K562 (cell line): ENCODE measurements around the gene CNNM3. TPM values are rescaled to one million over a fixed set of nuclear protein-coding genes. Genes with fewer than 3 reads are reported as not detected.

ENCODE experiments used
- EP400 ChIP-seq: fragments of 450-650 bp; IDR thresholded peaks from 2 replicates; pipeline ENCODE4 v1.6.1; 2017; ENCODE audit warnings: antibody characterized with exemption, mild to moderate bottlenecking, moderate library complexity
- KDM4B ChIP-seq, 2 experiments: fragments of 450-650 bp in 1 of 2; sonication (generic) in 1 of 2; IDR thresholded peaks; 2 replicates each; pipeline ENCODE4 v1.6.1; 2016 to 2017; ENCODE audit warnings: borderline replicate concordance in 2 of 2, antibody characterized with exemption in 1 of 2, low read depth in 1 of 2, mild to moderate bottlenecking in 1 of 2
- NFRKB ChIP-seq: fragments of 450-650 bp; IDR thresholded peaks from 2 replicates; pipeline ENCODE4 v1.6.1; 2016; ENCODE audit warnings: low read depth
- PHF21A ChIP-seq: fragments of 450-650 bp; IDR thresholded peaks from 2 replicates; pipeline ENCODE4 v1.6.1; 2017; ENCODE audit warnings: low read depth, borderline replicate concordance
- SP1 ChIP-seq: sonication (generic); formaldehyde crosslinking; IDR thresholded peaks from 2 replicates; pipeline ENCODE4 v1.8.1; 2022; ENCODE audit warnings: mild to moderate bottlenecking, missing genetic modification reagents
- TAF1 ChIP-seq: IDR thresholded peaks from 2 replicates; pipeline ENCODE4 v1.6.1; 2011; ENCODE audit warnings: mild to moderate bottlenecking, low read length, moderate library complexity; ENCODE audit not compliant: insufficient read depth, control insufficient read depth, severe bottlenecking; ENCODE audit errors: extremely low read depth
- polyA plus RNA-seq, 8 experiments: library from polyadenylated mRNA; depleted of rRNA in 4 of 8; stranded (reverse) in 5 of 8; unstranded in 3 of 8; fragments of >200 nt; fragmentation: Nextera tagmentation in 2 of 8; fragmentation: Illumina TruSeq in 1 of 8; extraction: Ambion mirVana in 2 of 8; extraction: Trizol in 1 of 8; gene quantifications; 2 replicates each; pipeline versions ENCODE4 v1.2.1 to v1.2.3, GENCODE V29; 2011 to 2014; ENCODE audit warnings: inconsistent platforms in 1 of 8, missing spikeins in 1 of 8
- total RNA-seq, 7 experiments: library from RNA; depleted of rRNA in 6 of 7; stranded (reverse); fragments of >200 nt in 6 of 7; fragmentation: Illumina TruSeq in 2 of 7; extraction: Trizol in 2 of 7; gene quantifications; 2 replicates each; pipeline versions ENCODE4 v1.2.1 to v1.2.3, GENCODE V29; 2011 to 2021; ENCODE audit warnings: low replicate concordance in 1 of 7
- TF ChIP-seq, protein P1 (sequence below): sonication (generic); formaldehyde crosslinking; IDR thresholded peaks from 2 replicates; pipeline ENCODE4 v1.5.0; 2020; ENCODE audit warnings: missing genetic modification reagents
- TF ChIP-seq, protein P2 (sequence below): fragments of 250-450 bp; sonication (Bioruptor Pico); IDR thresholded peaks from 2 replicates; pipeline ENCODE4 v1.5.0; 2021; ENCODE audit warnings: mild to moderate bottlenecking, borderline replicate concordance
- TF ChIP-seq, protein P3 (sequence below), 3 experiments: fragments of 200-800 bp in 1 of 3; sonication (Bioruptor generic) in 1 of 3; sonication (generic) in 1 of 3; formaldehyde crosslinking in 1 of 3; IDR thresholded peaks; 2 replicates each; pipeline versions ENCODE4 v1.6.1 to v1.8.0; 2016 to 2022; ENCODE audit warnings: mild to moderate bottlenecking in 2 of 3, missing compliant biosample characterization in 2 of 3, missing genetic modification characterization in 2 of 3, missing genetic modification reagents in 1 of 3
- TF ChIP-seq, protein P4 (sequence below), 2 experiments: fragments of 450-650 bp; formaldehyde crosslinking in 1 of 2; IDR thresholded peaks; 2 replicates each; pipeline versions ENCODE4 v1.4.0 to v1.6.1; 2014 to 2020; ENCODE audit warnings: mild to moderate bottlenecking in 2 of 2, borderline replicate concordance in 1 of 2, low read depth in 1 of 2
- TF ChIP-seq, protein P5 (sequence below): sonication (generic); formaldehyde crosslinking; IDR thresholded peaks from 2 replicates; pipeline ENCODE4 v1.8.0; 2022; ENCODE audit warnings: mild to moderate bottlenecking, missing genetic modification reagents

CNNM3 gene
- total and polyA plus RNA-seq, 9 of the 15 experiments (the other 6 are each of a cell fraction or from before 2014, with no cell fraction given) = 1.4 to 16.9 (median 6.5) TPM

DNA sequence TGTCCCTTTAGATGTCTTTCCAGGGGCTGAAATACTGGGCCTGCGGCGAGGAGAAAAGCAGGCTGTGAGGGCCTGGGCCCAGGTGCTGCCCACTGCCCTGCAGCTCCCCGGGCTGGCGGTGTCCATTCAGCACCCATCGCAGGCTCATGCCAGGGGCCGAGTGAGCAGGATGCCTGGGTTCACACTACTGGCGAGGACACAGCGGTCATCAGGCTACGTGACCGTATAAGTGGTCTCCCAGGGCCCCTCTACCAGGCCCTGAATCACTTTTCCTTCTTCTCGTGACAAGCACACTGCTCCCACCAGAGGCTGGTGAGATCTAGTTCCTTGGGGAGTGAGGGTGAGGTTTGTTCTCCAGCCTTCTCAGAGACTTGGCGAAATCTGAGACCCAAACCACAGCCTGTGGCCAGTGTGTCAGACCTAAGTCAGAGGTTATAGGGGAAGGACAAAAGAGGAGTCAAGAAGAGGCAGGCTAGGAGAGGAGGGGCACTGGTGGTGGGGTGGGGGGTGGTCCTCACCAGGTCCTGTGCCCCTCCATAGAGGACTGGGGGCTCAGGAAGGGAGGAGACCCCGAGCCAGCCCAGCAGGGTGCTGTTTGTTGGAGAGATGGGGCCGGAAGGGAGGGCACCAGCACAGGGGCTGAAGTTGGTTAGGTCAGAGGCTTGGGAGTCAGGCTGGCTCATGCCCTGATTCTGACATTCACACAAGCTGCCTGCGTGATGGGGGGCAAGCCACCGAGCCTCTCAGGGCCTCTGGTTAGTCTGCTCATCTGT is 60.4 kb downstream of the CNNM3 start (continued):
- peak; percentile 36; the same call in 1 of the 2 replicates for TF ChIP-seq SP1 (CRISPR knock-in tag)
- TF ChIP-seq EP400 = no peak
- TF ChIP-seq PHF21A = no peak
- no peak for TF ChIP-seq TAF1
- no peak for TF ChIP-seq KDM4B (IDR thresholded peaks at IDR 0.05; ENCODE audit: borderline replicate concordance in 2 of 2, low read depth in 1 of 2)
- no peak for TF ChIP-seq NFRKB
- TF ChIP-seq, protein P1, sequence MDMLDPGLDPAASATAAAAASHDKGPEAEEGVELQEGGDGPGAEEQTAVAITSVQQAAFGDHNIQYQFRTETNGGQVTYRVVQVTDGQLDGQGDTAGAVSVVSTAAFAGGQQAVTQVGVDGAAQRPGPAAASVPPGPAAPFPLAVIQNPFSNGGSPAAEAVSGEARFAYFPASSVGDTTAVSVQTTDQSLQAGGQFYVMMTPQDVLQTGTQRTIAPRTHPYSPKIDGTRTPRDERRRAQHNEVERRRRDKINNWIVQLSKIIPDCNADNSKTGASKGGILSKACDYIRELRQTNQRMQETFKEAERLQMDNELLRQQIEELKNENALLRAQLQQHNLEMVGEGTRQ (CRISPR knock-in tag) = no peak
- TF ChIP-seq, protein P2, sequence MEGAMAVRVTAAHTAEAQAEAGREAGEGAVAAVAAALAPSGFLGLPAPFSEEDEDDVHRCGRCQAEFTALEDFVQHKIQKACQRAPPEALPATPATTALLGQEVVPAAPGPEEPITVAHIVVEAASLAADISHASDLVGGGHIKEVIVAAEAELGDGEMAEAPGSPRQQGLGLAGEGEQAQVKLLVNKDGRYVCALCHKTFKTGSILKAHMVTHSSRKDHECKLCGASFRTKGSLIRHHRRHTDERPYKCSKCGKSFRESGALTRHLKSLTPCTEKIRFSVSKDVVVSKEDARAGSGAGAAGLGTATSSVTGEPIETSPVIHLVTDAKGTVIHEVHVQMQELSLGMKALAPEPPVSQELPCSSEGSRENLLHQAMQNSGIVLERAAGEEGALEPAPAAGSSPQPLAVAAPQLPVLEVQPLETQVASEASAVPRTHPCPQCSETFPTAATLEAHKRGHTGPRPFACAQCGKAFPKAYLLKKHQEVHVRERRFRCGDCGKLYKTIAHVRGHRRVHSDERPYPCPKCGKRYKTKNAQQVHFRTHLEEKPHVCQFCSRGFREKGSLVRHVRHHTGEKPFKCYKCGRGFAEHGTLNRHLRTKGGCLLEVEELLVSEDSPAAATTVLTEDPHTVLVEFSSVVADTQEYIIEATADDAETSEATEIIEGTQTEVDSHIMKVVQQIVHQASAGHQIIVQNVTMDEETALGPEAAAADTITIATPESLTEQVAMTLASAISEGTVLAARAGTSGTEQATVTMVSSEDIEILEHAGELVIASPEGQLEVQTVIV = peak; percentile 61; the same call in 1 of the 2 replicates
- TF ChIP-seq, protein P3, sequence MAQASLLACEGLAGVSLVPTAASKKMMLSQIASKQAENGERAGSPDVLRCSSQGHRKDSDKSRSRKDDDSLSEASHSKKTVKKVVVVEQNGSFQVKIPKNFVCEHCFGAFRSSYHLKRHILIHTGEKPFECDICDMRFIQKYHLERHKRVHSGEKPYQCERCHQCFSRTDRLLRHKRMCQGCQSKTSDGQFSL (CRISPR knock-in tag; IDR thresholded peaks at IDR 0.05) = no peak
- TF ChIP-seq, protein P3 (tag; IDR thresholded peaks at IDR 0.05) = no peak
- TF ChIP-seq, protein P4, sequence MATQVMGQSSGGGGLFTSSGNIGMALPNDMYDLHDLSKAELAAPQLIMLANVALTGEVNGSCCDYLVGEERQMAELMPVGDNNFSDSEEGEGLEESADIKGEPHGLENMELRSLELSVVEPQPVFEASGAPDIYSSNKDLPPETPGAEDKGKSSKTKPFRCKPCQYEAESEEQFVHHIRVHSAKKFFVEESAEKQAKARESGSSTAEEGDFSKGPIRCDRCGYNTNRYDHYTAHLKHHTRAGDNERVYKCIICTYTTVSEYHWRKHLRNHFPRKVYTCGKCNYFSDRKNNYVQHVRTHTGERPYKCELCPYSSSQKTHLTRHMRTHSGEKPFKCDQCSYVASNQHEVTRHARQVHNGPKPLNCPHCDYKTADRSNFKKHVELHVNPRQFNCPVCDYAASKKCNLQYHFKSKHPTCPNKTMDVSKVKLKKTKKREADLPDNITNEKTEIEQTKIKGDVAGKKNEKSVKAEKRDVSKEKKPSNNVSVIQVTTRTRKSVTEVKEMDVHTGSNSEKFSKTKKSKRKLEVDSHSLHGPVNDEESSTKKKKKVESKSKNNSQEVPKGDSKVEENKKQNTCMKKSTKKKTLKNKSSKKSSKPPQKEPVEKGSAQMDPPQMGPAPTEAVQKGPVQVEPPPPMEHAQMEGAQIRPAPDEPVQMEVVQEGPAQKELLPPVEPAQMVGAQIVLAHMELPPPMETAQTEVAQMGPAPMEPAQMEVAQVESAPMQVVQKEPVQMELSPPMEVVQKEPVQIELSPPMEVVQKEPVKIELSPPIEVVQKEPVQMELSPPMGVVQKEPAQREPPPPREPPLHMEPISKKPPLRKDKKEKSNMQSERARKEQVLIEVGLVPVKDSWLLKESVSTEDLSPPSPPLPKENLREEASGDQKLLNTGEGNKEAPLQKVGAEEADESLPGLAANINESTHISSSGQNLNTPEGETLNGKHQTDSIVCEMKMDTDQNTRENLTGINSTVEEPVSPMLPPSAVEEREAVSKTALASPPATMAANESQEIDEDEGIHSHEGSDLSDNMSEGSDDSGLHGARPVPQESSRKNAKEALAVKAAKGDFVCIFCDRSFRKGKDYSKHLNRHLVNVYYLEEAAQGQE (IDR thresholded peaks at IDR 0.05; ENCODE audit: borderline replicate concordance) = no peak
- TF ChIP-seq, protein P4 (CRISPR knock-in tag; IDR thresholded peaks at IDR 0.05; ENCODE audit: low read depth) = peak; percentile 43; the same call in 1 of the 2 replicates
- TF ChIP-seq, protein P5, sequence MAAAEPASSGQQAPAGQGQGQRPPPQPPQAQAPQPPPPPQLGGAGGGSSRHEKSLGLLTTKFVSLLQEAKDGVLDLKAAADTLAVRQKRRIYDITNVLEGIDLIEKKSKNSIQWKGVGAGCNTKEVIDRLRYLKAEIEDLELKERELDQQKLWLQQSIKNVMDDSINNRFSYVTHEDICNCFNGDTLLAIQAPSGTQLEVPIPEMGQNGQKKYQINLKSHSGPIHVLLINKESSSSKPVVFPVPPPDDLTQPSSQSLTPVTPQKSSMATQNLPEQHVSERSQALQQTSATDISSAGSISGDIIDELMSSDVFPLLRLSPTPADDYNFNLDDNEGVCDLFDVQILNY = no peak
